Trophoblast cell (in vitro differentiated cells and primary cell): ENCODE data around the gene ADARB2.

ENCODE experiments used
- DNase-seq, 2 donors: peaks; one replicate each; pipeline ENCODE4 v3.0.0-alpha.2; 2016
- H2AFZ ChIP-seq: 2 replicates; pipeline ENCODE4 v1.6.1; 2013; ENCODE audit warnings: low read length, moderate library complexity, mild to moderate bottlenecking; ENCODE audit not compliant: insufficient read depth, poor library complexity
- H2AK5ac ChIP-seq: 2 replicates; pipeline ENCODE4 v1.6.1; 2013; ENCODE audit warnings: mild to moderate bottlenecking, low read length
- H2BK120ac ChIP-seq: 2 replicates; pipeline ENCODE4 v1.6.1; 2013; ENCODE audit warnings: low read length, mild to moderate bottlenecking, moderate library complexity; ENCODE audit not compliant: insufficient read depth, poor library complexity
- H2BK12ac ChIP-seq: 2 replicates; pipeline ENCODE4 v1.6.1; 2013; ENCODE audit warnings: mild to moderate bottlenecking, low read length, moderate library complexity
- H2BK5ac ChIP-seq: 2 replicates; pipeline ENCODE4 v1.6.1; 2013; ENCODE audit warnings: low read length, low read depth, moderate library complexity, mild to moderate bottlenecking; ENCODE audit not compliant: poor library complexity
- H3K14ac ChIP-seq: 2 replicates; pipeline ENCODE4 v1.6.1; 2013; ENCODE audit warnings: mild to moderate bottlenecking, low read length
- H3K18ac ChIP-seq: 2 replicates; pipeline ENCODE4 v1.6.1; 2013; ENCODE audit warnings: mild to moderate bottlenecking, low read length
- H3K23ac ChIP-seq: 2 replicates; pipeline ENCODE4 v1.6.1; 2013; ENCODE audit warnings: low read length
- H3K27ac ChIP-seq: 2 replicates; pipeline ENCODE4 v1.5.1; 2013; ENCODE audit warnings: low read depth, mild to moderate bottlenecking, inconsistent platforms, low read length, moderate library complexity
- H3K27me3 ChIP-seq: 2 replicates; pipeline ENCODE4 v1.6.1; 2013; ENCODE audit warnings: inconsistent platforms, mild to moderate bottlenecking, low read length, moderate library complexity; ENCODE audit not compliant: insufficient read depth
- H3K36me3 ChIP-seq, 2 experiments: 1 replicate in 1 of 2; 2 replicates in 1 of 2; pipeline ENCODE4 v1.6.1; 2013; ENCODE audit warnings: low read length in 2 of 2, mild to moderate bottlenecking in 2 of 2, moderate library complexity in 1 of 2; ENCODE audit not compliant: insufficient read depth in 2 of 2, control insufficient read depth in 1 of 2
- H3K4ac ChIP-seq: 2 replicates; pipeline ENCODE4 v1.6.1; 2013; ENCODE audit warnings: low read depth, mild to moderate bottlenecking, low read length, moderate library complexity
- H3K4me1 ChIP-seq, 2 experiments: 1 replicate in 1 of 2; 2 replicates in 1 of 2; pipeline ENCODE4 v1.6.1; 2013; ENCODE audit warnings: low read length in 2 of 2, mild to moderate bottlenecking in 2 of 2, moderate library complexity in 1 of 2; ENCODE audit not compliant: insufficient read depth in 2 of 2, control insufficient read depth in 1 of 2
- H3K4me2 ChIP-seq: 2 replicates; pipeline ENCODE4 v1.6.1; 2013; ENCODE audit warnings: inconsistent platforms, mild to moderate bottlenecking, low read length, moderate library complexity
- H3K4me3 ChIP-seq: 2 replicates; pipeline ENCODE4 v1.5.1; 2013; ENCODE audit warnings: mild to moderate bottlenecking, low read depth, low read length, inconsistent platforms
- H3K79me1 ChIP-seq: one replicate; pipeline ENCODE4 v1.6.1; 2013; ENCODE audit warnings: low read length
- H3K79me2 ChIP-seq: 2 replicates; pipeline ENCODE4 v1.6.1; 2013; ENCODE audit warnings: low read length, mild to moderate bottlenecking; ENCODE audit not compliant: control insufficient read depth, insufficient read depth, poor library complexity
- H3K9ac ChIP-seq: 2 replicates; pipeline ENCODE4 v1.6.1; 2013; ENCODE audit warnings: mild to moderate bottlenecking, low read length
- H3K9me3 ChIP-seq: 2 replicates; pipeline ENCODE4 v1.6.1; 2013; ENCODE audit warnings: low read depth, mild to moderate bottlenecking, control low read depth, inconsistent platforms, low read length; ENCODE audit not compliant: insufficient read depth
- H4K12ac ChIP-seq: 2 replicates; pipeline ENCODE4 v1.6.1; 2013; ENCODE audit warnings: low read depth, mild to moderate bottlenecking, low read length, moderate library complexity
- H4K8ac ChIP-seq: 2 replicates; pipeline ENCODE4 v1.6.1; 2013; ENCODE audit warnings: low read depth, mild to moderate bottlenecking, low read length, moderate library complexity
- H4K91ac ChIP-seq: one replicate; pipeline ENCODE4 v1.6.1; 2013; ENCODE audit warnings: low read depth, mild to moderate bottlenecking, low read length, moderate library complexity
- WGBS: extraction: QIAGEN DNeasy Blood & Tissue Kit; methylation state at CpG from one replicate; pipeline ENCODE4 v1.1.7; 2013; ENCODE audit warnings: missing lambda C conversion rate; ENCODE audit not compliant: insufficient read length, insufficient coverage; ENCODE audit errors: extremely low coverage; 5-methylcytosine and 5-hydroxymethylcytosine counted together

The ADARB2 gene

GRCh38 chr10:1138529-1138928 lies 598.8 kb downstream of the ADARB2 start:
- Histone ChIP-seq H2AK5ac (no peak overlapping the region), H2BK12ac (no peak overlapping the region), H3K23ac (no peak overlapping the region), H3K79me1 (no peaks in the 10 kb centered on the region), H2BK5ac (no peak overlapping the region), H3K4me1 (no peaks in the 10 kb centered on the region), H3K79me2 (no peaks in the 10 kb centered on the region), H3K27me3 (no peaks in the 10 kb centered on the region), H3K4me3 (no peak overlapping the region), H2BK120ac (no peak overlapping the region), H3K4me2 (no peak overlapping the region), H3K9me3 (no peaks in the 10 kb centered on the region), H3K27ac (no peak overlapping the region), H3K14ac (no peak overlapping the region), H3K4ac (no peak overlapping the region), H3K18ac (no peak overlapping the region), H4K8ac (no peak overlapping the region), H4K12ac (no peak overlapping the region), H3K36me3 (no peaks in the 10 kb centered on the region), H2AFZ (no peak overlapping the region), H4K91ac (no peak overlapping the region), H3K9ac (no peak overlapping the region)
- WGBS, result no CpG with 5 or more reads among the region's 1 CpG
- DNase-seq, result no peak

DNA sequence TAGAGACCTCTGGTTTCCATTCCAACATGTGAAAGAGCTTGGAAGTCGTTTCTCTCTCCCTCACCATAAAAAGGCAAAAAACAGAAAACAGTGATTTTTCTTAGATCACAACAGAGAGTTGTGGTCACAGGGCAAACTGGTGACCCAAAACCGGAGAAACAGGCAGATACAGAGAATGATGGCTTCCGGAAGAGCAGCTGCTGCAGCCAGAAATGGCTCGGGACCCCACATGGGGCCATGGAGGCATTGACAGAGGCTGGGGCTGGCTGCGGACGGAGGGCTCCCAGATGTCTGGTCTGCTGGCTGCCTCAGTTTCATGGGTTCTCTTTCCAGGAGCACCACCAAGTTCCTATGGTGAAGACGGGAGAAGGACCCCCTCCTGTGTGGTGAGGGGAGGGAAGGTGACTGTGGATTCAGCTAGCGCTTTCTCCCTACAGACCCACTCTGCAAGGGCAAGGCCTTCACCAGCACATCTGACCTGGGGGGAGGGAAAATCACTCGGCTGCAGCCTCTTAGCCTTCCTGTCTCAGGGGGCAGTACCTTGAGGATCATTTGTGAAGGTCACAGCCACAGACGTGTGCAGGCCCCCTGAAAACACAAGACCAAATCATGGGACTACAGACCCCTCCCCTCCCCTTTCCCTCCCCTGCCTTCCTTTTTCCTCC lies 599.7 kb downstream of the ADARB2 start:
- no peak overlapping the region for H3K27ac ChIP-seq
- no peak overlapping the region for H3K4me2 ChIP-seq
- WGBS, result no CpG with 5 or more reads among the region's 10 CpGs
- H3K9me3 ChIP-seq, result no peaks in the 10 kb centered on the region
- no peak overlapping the region for H4K91ac ChIP-seq
- no peak overlapping the region for H3K14ac ChIP-seq
- H3K4me1 ChIP-seq, result no peaks in the 10 kb centered on the region
- H4K8ac ChIP-seq, result no peak overlapping the region
- no peaks in the 10 kb centered on the region for H3K79me1 ChIP-seq
- no peaks in the 10 kb centered on the region for H3K27me3 ChIP-seq
- H3K18ac ChIP-seq, result no peak overlapping the region
- H2BK5ac ChIP-seq, result no peak overlapping the region
- no peak overlapping the region for H3K9ac ChIP-seq
- H2BK120ac ChIP-seq, result no peak overlapping the region
- no peaks in the 10 kb centered on the region for H3K36me3 ChIP-seq
- H3K23ac ChIP-seq, result no peak overlapping the region
- H2AK5ac ChIP-seq, result no peak overlapping the region
- H3K4me3 ChIP-seq, result no peak overlapping the region
- DNase-seq, result no peak
- no peak overlapping the region for H3K4ac ChIP-seq
- H2AFZ ChIP-seq, result no peak overlapping the region
- no peak overlapping the region for H2BK12ac ChIP-seq
- no peaks in the 10 kb centered on the region for H3K79me2 ChIP-seq
- no peak overlapping the region for H4K12ac ChIP-seq

- no peak overlapping the region for H2BK120ac ChIP-seq
- no peak overlapping the region for H3K9ac ChIP-seq
- H3K79me2 ChIP-seq, result no peaks in the 10 kb centered on the region
- no peak overlapping the region for H3K18ac ChIP-seq
- no peak overlapping the region for H2AK5ac ChIP-seq
- no peak overlapping the region for H2AFZ ChIP-seq
- no peaks in the 10 kb centered on the region for H3K4me1 ChIP-seq
- H2BK5ac ChIP-seq, result no peak overlapping the region
- no peak overlapping the region for H4K91ac ChIP-seq
- H3K27ac ChIP-seq, result no peak overlapping the region
- no peak overlapping the region for H3K14ac ChIP-seq
- no peaks in the 10 kb centered on the region for H3K9me3 ChIP-seq
- H3K79me1 ChIP-seq, result no peaks in the 10 kb centered on the region
- no peak overlapping the region for H3K23ac ChIP-seq
- no peak overlapping the region for H3K4ac ChIP-seq
- no peak overlapping the region for H2BK12ac ChIP-seq
- no peak for DNase-seq
- no peak overlapping the region for H4K12ac ChIP-seq
- H4K8ac ChIP-seq, result no peak overlapping the region
- no peak overlapping the region for H3K4me2 ChIP-seq
- no peaks in the 10 kb centered on the region for H3K27me3 ChIP-seq
- no peak overlapping the region for H3K4me3 ChIP-seq
- H3K36me3 ChIP-seq, result peaks cover 0 to 3% of the 10 kb centered on the region in 2 experiments
Measured at GRCh38 chr10:1136268-1136667, 601.1 kb downstream of the ADARB2 start.

DNA sequence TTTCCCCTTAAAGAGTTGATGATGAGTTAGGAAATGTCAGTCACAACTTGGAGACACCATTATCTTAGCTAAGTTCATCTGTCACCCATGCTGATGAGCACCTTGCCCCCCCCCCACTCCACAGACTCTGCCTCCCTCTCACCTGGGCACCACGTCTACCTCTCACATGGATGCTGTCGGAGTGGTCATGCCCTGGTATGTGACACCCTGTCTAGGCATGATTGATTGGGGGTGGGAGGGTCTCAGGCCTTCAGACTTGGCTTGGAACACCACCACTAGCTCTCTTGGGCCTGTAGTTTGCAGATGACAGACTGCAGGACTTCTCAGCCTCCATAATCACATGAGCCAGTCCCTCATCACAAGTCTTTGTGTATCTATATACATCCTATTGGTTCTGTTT lies 603.2 kb downstream of the ADARB2 start:
- H2AK5ac ChIP-seq, result no peak overlapping the region
- no peaks in the 10 kb centered on the region for H3K79me1 ChIP-seq
- no peak overlapping the region for H3K18ac ChIP-seq
- no peak overlapping the region for H4K12ac ChIP-seq
- H3K27me3 ChIP-seq, result no peaks in the 10 kb centered on the region
- no peak overlapping the region for H3K9ac ChIP-seq
- no peak overlapping the region for H3K14ac ChIP-seq
- no peak overlapping the region for H4K91ac ChIP-seq
- no peaks in the 10 kb centered on the region for H3K4me1 ChIP-seq
- H3K79me2 ChIP-seq, result no peaks in the 10 kb centered on the region
- no peak overlapping the region for H2BK12ac ChIP-seq
- no peak overlapping the region for H4K8ac ChIP-seq
- no CpG with 5 or more reads among the region's 2 CpGs for WGBS
- DNase-seq, result no peak
- H3K4ac ChIP-seq, result no peak overlapping the region
- H3K4me2 ChIP-seq, result no peak overlapping the region
- H3K9me3 ChIP-seq, result peaks cover 1% of the 10 kb centered on the region
- no peak overlapping the region for H2BK120ac ChIP-seq
- no peak overlapping the region for H3K23ac ChIP-seq
- no peak overlapping the region for H3K27ac ChIP-seq
- H3K4me3 ChIP-seq, result no peak overlapping the region
- peaks cover 16 to 17% of the 10 kb centered on the region in 2 experiments for H3K36me3 ChIP-seq
- no peak overlapping the region for H2AFZ ChIP-seq
- H2BK5ac ChIP-seq, result no peak overlapping the region
